Left ventricle myocardium inferior (tissue), 1 donor: Measurements from ENCODE around the gene GNB2. TPM values are rescaled to one million over a fixed set of nuclear protein-coding genes. Genes with fewer than 3 reads are reported as not detected.

Source experiments
- DNase-seq: peaks from one replicate; pipeline ENCODE4 v3.0.0-alpha.2; 2020
- H3K27ac ChIP-seq: fragments of 200-600 bp; replicated peaks from 2 replicates; pipeline ENCODE4 v1.8.0; 2021
- H3K27me3 ChIP-seq: fragments of 200-600 bp; 2 replicates; pipeline ENCODE4 v1.8.0; 2021; ENCODE audit warnings: low read depth
- H3K36me3 ChIP-seq: fragments of 200-600 bp; 2 replicates; pipeline ENCODE4 v1.8.0; 2021
- H3K4me1 ChIP-seq: fragments of 200-600 bp; 2 replicates; pipeline ENCODE4 v1.8.0; 2021
- H3K4me3 ChIP-seq: fragments of 200-600 bp; 2 replicates; pipeline ENCODE4 v1.8.0; 2021; ENCODE audit warnings: mild to moderate bottlenecking, moderate library complexity
- H3K9me3 ChIP-seq: fragments of 200-600 bp; replicated peaks from 2 replicates; pipeline ENCODE4 v1.8.0; 2021
- CTCF ChIP-seq: fragments of 200-600 bp; IDR thresholded peaks from 2 replicates; pipeline ENCODE4 v1.8.0; 2021; ENCODE audit warnings: antibody characterized with exemption, mild to moderate bottlenecking, borderline replicate concordance
- intact Hi-C: fragments of 100-400 bp; cut with micrococcal nuclease; formaldehyde crosslinking; loops from one replicate; pipeline ENCODE4 v1.11.0; 2022
- total RNA-seq: library from RNA; stranded (reverse); fragmentation: NEBNext Ultra II Directional; extraction: Animal tissue kit (Norgen Biotek cat#: 25700); gene quantifications from one replicate; pipeline ENCODE4 v1.2.1, GENCODE V29; 2021
- donor health status: DM: no; HTN: yes; CAD: no; lungs with severe emphysema.

Gene GNB2
- total RNA-seq, 1 donor from 2014 or later, result 98.3 TPM

DNA sequence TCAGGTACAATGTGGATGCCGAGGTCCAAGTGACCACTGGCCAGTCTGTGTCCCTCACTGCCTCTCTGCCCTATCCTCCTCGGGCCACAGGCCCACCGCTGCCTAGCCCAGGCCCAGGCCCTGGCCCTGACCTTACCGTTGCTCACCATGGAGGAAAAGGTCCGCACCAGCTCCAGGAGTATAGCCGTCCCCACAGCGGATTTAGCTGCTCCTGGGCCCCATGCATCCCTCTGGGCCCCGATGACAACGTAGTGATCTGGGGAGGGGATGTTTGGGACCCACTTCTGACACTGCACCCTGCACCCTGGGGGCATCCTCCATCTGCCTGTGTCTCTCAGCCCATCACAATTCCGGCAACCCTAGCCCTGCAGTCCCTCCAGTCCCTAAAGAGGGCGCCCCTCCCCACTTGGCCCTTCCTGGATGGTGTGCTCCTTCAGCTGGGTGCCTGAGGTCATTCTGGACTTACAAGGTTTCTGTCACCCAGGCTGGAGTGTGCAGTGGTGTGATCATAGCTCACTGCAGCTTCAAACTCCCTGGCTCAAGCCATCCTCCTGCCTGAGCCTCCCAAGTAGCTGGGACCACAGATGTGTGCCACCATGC is 44.3 kb upstream of the GNB2 start:
- Histone ChIP-seq H3K4me3 (no peak overlapping the region), H3K36me3 (no peaks in the 10 kb centered on the region), H3K27ac (no peak overlapping the region), H3K4me1 (peaks cover 17% of the 10 kb centered on the region), H3K27me3 (peaks cover 56% of the 10 kb centered on the region), H3K9me3 (no peaks in the 10 kb centered on the region)
- peak; percentile 22 for TF ChIP-seq CTCF
- intact Hi-C loops, result no loop called here
- DNase-seq, result no peak

- Histone ChIP-seq H3K27me3 (peaks cover 65% of the 10 kb centered on the region), H3K27ac (no peak overlapping the region), H3K4me1 (peaks cover 17% of the 10 kb centered on the region), H3K4me3 (no peak overlapping the region), H3K36me3 (no peaks in the 10 kb centered on the region), H3K9me3 (no peaks in the 10 kb centered on the region)
- intact Hi-C loops, result no loop called here
- no peak for TF ChIP-seq CTCF
- no peak for DNase-seq
These were observed 43.5 kb upstream of the GNB2 start for GRCh38 chr7:100630066-100630465.

DNA sequence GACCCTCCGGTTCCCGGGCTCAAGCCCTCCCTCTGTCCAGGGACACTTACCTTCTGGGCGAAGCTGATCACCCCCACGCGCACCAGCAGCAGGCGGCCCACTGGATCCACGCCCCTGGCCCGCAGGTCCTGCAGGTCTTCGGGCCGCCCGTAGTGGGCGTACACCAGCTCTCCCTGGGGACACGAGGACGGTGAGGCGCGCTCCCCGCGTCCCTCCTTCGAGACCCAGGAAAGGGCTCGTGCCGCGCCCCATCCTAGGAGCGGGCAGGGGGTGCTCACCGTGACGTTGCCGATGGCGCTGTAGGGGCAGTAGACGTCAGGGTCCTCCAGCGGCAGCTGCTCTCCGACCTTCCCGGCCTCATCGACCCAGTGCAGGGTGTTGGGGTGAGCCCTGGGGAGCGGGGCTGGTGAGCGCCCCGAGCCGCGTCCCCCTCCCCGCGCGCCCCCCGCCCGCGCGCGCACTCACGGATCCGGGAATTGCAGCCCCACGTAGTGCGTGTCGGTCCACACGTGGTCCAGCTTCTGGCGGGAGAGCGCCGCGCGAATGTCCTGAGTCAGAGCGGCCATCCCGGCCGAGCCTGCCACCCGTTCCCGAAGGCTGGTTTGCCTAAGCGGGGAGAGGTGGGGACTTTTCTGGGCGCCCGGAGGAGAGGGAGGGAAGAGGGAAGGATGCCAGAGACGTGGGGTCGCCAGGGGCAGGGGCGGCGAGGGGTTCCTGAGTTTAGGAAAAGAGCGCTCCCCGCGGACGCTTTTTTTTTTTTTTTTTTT is 40.4 kb upstream of the GNB2 start:
- peaks cover 13% of the 10 kb centered on the region for H3K4me1 ChIP-seq
- H3K27ac ChIP-seq, result no peak overlapping the region
- no peaks in the 10 kb centered on the region for H3K36me3 ChIP-seq
- DNase-seq, result no peak
- H3K27me3 ChIP-seq, result peaks cover 79% of the 10 kb centered on the region
- H3K4me3 ChIP-seq, result peak overlapping the region; percentile 68
- H3K9me3 ChIP-seq, result no peaks in the 10 kb centered on the region
- intact Hi-C loops, result no loop called here
- TF ChIP-seq CTCF, result peak; percentile 29

DNA sequence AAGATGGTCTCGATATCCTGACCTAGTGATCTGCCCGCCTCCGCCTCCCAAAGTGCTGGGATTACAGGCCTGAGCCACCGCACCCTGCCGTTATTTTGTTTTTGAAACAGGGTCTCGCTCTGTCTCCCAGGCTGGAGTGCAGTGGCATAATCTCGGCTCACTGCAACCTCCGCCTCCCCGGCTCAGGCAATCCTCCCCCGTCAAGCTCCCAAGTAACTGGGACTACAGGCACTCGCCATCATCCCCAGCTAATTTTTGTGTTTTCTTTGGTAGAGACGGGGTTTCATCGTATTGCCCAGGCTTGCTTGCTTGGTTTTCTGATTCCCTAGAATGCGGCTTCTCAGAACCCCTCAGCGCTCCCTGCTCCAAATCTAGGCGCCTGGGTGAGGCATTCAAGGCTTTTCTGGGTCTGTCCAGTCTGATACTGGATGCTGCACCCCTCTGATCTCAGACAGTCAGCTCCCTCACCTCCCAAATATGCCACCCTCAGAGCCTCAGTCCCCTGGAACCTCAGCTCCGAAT is 33.5 kb upstream of the GNB2 start:
- H3K4me1 ChIP-seq, result no peaks in the 10 kb centered on the region
- no peaks in the 10 kb centered on the region for H3K36me3 ChIP-seq
- no peaks in the 10 kb centered on the region for H3K9me3 ChIP-seq
- no peak overlapping the region for H3K27ac ChIP-seq
- DNase-seq, result no peak
- intact Hi-C loops, result no loop called here
- H3K4me3 ChIP-seq, result no peak overlapping the region
- peaks cover 95% of the 10 kb centered on the region for H3K27me3 ChIP-seq
- TF ChIP-seq CTCF, result no peak

DNA sequence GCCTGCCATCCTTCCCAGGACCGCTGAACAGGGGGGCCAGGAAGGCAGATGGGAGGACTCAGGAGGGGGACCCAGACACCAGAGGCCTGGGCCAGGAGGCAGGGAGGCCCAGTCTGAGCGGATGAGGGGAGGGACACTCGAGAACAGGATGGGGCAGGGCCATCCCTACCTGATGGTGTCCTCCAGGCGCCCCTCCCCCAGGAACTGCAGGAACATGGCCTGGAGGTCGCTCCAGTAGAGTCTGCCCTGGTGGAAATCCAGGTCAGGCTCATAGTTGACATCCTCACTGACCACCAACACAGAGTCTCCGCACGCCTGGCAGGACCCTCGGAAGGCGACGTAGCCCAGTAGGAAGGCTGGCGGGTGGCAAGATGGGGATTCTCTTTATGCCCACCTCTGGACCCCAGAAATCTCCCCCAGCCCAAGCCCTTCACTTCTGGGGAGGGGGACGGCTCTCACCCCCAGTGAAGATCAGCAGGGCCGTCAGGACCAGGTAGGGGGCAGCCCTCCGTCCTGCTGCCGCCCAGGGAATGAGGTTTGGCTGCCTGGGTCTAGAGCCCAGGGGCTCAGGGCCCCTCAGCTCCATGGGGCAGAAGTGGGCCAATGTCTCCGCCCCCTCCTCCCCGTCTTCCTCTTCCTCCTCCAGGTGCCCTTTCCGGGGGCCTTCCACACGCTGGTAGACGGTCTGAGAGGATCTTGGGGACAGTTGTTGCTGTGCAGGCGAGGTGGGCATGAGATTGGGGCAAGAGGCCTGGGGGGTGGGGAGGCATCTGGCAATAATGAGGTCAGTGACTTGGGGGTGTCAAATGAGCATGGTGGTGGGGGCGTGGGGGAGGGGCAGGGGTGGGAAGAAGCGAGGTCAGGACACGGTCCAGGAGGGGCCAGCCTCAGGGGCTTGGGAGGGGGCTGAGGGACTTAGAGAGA is 32.8 kb upstream of the GNB2 start:
- no peak for TF ChIP-seq CTCF
- Histone ChIP-seq H3K27ac (no peak overlapping the region), H3K4me1 (no peaks in the 10 kb centered on the region), H3K36me3 (no peaks in the 10 kb centered on the region), H3K9me3 (no peaks in the 10 kb centered on the region), H3K27me3 (peaks cover 96% of the 10 kb centered on the region), H3K4me3 (no peak overlapping the region)
- no peak for DNase-seq
- intact Hi-C loops, result no loop called here
